OCI-LY1 (cell line): ENCODE results near the gene ANKRD35.

Source experiments
- EZH2 ChIP-seq: fragments of 200-600 bp; sonication (generic), shearing (Covaris generic); IDR thresholded peaks from 2 replicates; pipeline ENCODE4 v1.8.0; 2017; ENCODE audit warnings: borderline replicate concordance, mixed run types, mild to moderate bottlenecking, antibody characterized with exemption, low read length, moderate library complexity, mixed read lengths
- TF ChIP-seq, protein P1 (sequence below): fragments of 200-600 bp; sonication (generic), shearing (Covaris generic); IDR thresholded peaks from 2 replicates; pipeline ENCODE4 v1.5.1; 2017; ENCODE audit warnings: mild to moderate bottlenecking, antibody characterized with exemption, low read length, moderate library complexity, mixed read lengths

DNA sequence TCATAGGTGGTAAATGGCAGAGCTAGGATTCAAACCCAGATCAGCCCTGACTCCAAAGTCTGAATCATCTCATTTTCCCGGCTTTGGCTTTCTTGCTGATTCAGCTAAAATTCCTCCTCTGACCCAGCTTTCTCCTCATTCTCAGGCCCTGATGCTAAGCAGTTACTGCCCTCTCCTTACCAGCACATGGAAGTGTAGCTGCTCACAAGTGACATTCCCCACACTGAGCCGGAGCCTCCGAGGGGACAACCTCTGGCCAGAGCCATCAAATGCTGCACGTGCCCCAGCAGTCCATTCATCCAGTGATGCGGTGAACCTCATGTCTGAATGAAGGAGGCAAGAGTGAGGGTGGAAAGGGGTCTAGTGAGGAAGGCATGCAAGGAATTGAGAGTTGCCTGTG, 13.1 kb upstream of the ANKRD35 start:
- TF ChIP-seq, protein P1, sequence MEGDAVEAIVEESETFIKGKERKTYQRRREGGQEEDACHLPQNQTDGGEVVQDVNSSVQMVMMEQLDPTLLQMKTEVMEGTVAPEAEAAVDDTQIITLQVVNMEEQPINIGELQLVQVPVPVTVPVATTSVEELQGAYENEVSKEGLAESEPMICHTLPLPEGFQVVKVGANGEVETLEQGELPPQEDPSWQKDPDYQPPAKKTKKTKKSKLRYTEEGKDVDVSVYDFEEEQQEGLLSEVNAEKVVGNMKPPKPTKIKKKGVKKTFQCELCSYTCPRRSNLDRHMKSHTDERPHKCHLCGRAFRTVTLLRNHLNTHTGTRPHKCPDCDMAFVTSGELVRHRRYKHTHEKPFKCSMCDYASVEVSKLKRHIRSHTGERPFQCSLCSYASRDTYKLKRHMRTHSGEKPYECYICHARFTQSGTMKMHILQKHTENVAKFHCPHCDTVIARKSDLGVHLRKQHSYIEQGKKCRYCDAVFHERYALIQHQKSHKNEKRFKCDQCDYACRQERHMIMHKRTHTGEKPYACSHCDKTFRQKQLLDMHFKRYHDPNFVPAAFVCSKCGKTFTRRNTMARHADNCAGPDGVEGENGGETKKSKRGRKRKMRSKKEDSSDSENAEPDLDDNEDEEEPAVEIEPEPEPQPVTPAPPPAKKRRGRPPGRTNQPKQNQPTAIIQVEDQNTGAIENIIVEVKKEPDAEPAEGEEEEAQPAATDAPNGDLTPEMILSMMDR: no peak
- no peak for TF ChIP-seq EZH2
